Putamen (tissue), 1 donor: ENCODE results near the gene COPS6.

Source experiments
- DNase-seq: peaks from one replicate; pipeline ENCODE4 v3.0.0-alpha.2; 2016; ENCODE audit warnings: low spot score

Gene COPS6

GRCh38 chr7:100079024-100079560, 9.7 kb upstream of the COPS6 start:
- peak; percentile 81 for DNase-seq

GRCh38 chr7:100080907-100081534, 7.7 kb upstream of the COPS6 start:
- no peak for DNase-seq

GRCh38 chr7:100081535-100082102, 7.2 kb upstream of the COPS6 start, which contains the start of gene ZNF3:
Gene ZNF3, minus strand, starts transcription at chr7:100081723. Its CDS starts 4,366 bp downstream, at chr7:100077357.
- peak; percentile 99 for DNase-seq

- no peak for DNase-seq
Observed at GRCh38 chr7:100082978-100083377, 5.8 kb upstream of the COPS6 start.

GRCh38 chr7:100085515-100085914, 3.3 kb upstream of the COPS6 start:
- no peak for DNase-seq

- DNase-seq = no peak
Observed at GRCh38 chr7:100087055-100087750, 1.6 kb upstream of the COPS6 start.

- no peak for DNase-seq
Observed at GRCh38 chr7:100088095-100088620, 611 bp upstream of the COPS6 start.

- DNase-seq = no peak
Observed at GRCh38 chr7:100089458-100090196, 858 bp downstream of the COPS6 start.

- DNase-seq = no peak
Observed at GRCh38 chr7:100090527-100091410, 2.0 kb downstream of the COPS6 start.

- DNase-seq = no peak
Observed at GRCh38 chr7:100091411-100092181, 2.8 kb downstream of the COPS6 start.

GRCh38 chr7:100093054-100093453, 4.3 kb downstream of the COPS6 start:
- DNase-seq = no peak

- DNase-seq = no peak
Observed at GRCh38 chr7:100093498-100093897, 4.7 kb downstream of the COPS6 start.

- no peak for DNase-seq
Observed at GRCh38 chr7:100093925-100094486, 5.2 kb downstream of the COPS6 start.

- no peak for DNase-seq
Observed at GRCh38 chr7:100095289-100095688, 6.5 kb downstream of the COPS6 start.

GRCh38 chr7:100095704-100096103, 6.9 kb downstream of the COPS6 start:
- DNase-seq = no peak

GRCh38 chr7:100098913-100099312, 10.1 kb downstream of the COPS6 start:
- no peak for DNase-seq

GRCh38 chr7:100099452-100099851, 10.7 kb downstream of the COPS6 start:
- DNase-seq = no peak

- peak; percentile 94 for DNase-seq
Observed at GRCh38 chr7:100100420-100101015, 11.7 kb downstream of the COPS6 start.

- DNase-seq = peak; percentile 99
Observed at GRCh38 chr7:100101016-100101862, 12.5 kb downstream of the COPS6 start, which contains the start of the genes AP4M1 and MCM7. Gene AP4M1, plus strand, starts transcription at chr7:100101643. Its CDS starts 72 bp downstream, at chr7:100101715. Gene MCM7, minus strand, starts transcription at chr7:100101397. Its CDS starts 103 bp downstream, at chr7:100101294.
